ENCODE measurements around the gene CYTH1. TPM values are rescaled to one million over a fixed set of nuclear protein-coding genes. Genes with fewer than 3 reads are reported as not detected.

Gene CYTH1
- total RNA-seq, 2 experiments from 2014 or later: 73.0 to 148 TPM

- H4K20me1 ChIP-seq (ENCODE audit: insufficient read depth, low read length): 0 out of 2 replicates have a peak, but pooled peaks cover 3% of the 10 kb centered on the region
- peaks cover 82% of the 10 kb centered on the region for H3K36me3 ChIP-seq (ENCODE audit: insufficient read depth, low read length)
- no peak for DNase-seq (ENCODE audit: low spot score)
- POLR2A ChIA-PET: no interaction called here
- no peaks in the 10 kb centered on the region for H3K9me3 ChIP-seq (ENCODE audit: low read length)
- H2AFZ ChIP-seq (ENCODE audit: low read length): no peak overlapping the region
- no peak for TF ChIP-seq EZH2phosphoT487 (IDR thresholded peaks at IDR 0.05; ENCODE audit: borderline replicate concordance, low read depth, low read length)
- TF ChIP-seq CTCF (conservative IDR thresholded peaks at IDR 0.05; ENCODE audit: low read length): no peak
- H3K4me1 ChIP-seq (ENCODE audit: insufficient read depth, low read length, poor library complexity, severe bottlenecking): no peaks in the 10 kb centered on the region
- no peak overlapping the region for H3K4me3 ChIP-seq (ENCODE audit: low read depth, low read length, poor library complexity, severe bottlenecking)
- no peaks in the 10 kb centered on the region for H3K9me2 ChIP-seq (ENCODE audit: insufficient read depth, low read length)
- BruUV-seq (replicated peaks): no TSS peak
- CTCF ChIA-PET (ENCODE audit: unreplicated experiment): no interaction called here
- no peak overlapping the region for H3K27ac ChIP-seq (ENCODE audit: low read depth, low read length, poor library complexity, severe bottlenecking)
- no peaks in the 10 kb centered on the region for H3K79me2 ChIP-seq (ENCODE audit: insufficient read depth, low read depth, low read length)
- no peak overlapping the region for H3K4me2 ChIP-seq (ENCODE audit: low read length)
- intact Hi-C loops (cut with micrococcal nuclease; ENCODE audit: unreplicated experiment): no loop called here
These were observed 13.0 kb upstream of the CYTH1 start for GRCh38 chr17:78794864-78795640.

GRCh38 chr17:78794399-78794798 lies 12.3 kb upstream of the CYTH1 start:
- H3K79me2 ChIP-seq (ENCODE audit: insufficient read depth, low read depth, low read length): no peaks in the 10 kb centered on the region
- no peak for DNase-seq (ENCODE audit: low spot score)
- H3K36me3 ChIP-seq (ENCODE audit: insufficient read depth, low read length): peaks cover 76% of the 10 kb centered on the region
- H2AFZ ChIP-seq (ENCODE audit: low read length): no peak overlapping the region
- no peaks in the 10 kb centered on the region for H3K9me2 ChIP-seq (ENCODE audit: insufficient read depth, low read length)
- H3K9me3 ChIP-seq (ENCODE audit: low read length): no peaks in the 10 kb centered on the region
- POLR2A ChIA-PET: no interaction called here
- no peaks in the 10 kb centered on the region for H3K4me1 ChIP-seq (ENCODE audit: insufficient read depth, low read length, poor library complexity, severe bottlenecking)
- BruUV-seq (replicated peaks): no TSS peak
- CTCF ChIA-PET (ENCODE audit: unreplicated experiment): no interaction called here
- intact Hi-C loops (cut with micrococcal nuclease; ENCODE audit: unreplicated experiment): no loop called here
- no peak overlapping the region for H3K27ac ChIP-seq (ENCODE audit: low read depth, low read length, poor library complexity, severe bottlenecking)
- no peak for TF ChIP-seq CTCF (conservative IDR thresholded peaks at IDR 0.05; ENCODE audit: low read length)
- no peak for TF ChIP-seq EZH2phosphoT487 (IDR thresholded peaks at IDR 0.05; ENCODE audit: borderline replicate concordance, low read depth, low read length)
- no peak overlapping the region for H3K4me3 ChIP-seq (ENCODE audit: low read depth, low read length, poor library complexity, severe bottlenecking)
- 0 out of 2 replicates have a peak, but pooled peaks cover 3% of the 10 kb centered on the region for H4K20me1 ChIP-seq (ENCODE audit: insufficient read depth, low read length)
- no peak overlapping the region for H3K4me2 ChIP-seq (ENCODE audit: low read length)

- Histone ChIP-seq H3K36me3 (ENCODE audit: insufficient read depth, low read length) (peaks cover 72% of the 10 kb centered on the region), H3K9me3 (ENCODE audit: low read length) (no peaks in the 10 kb centered on the region), H4K20me1 (ENCODE audit: insufficient read depth, low read length) (0 out of 2 replicates have a peak, but pooled peaks cover 3% of the 10 kb centered on the region), H3K4me2 (ENCODE audit: low read length) (no peak overlapping the region), H2AFZ (ENCODE audit: low read length) (no peak overlapping the region), H3K9me2 (ENCODE audit: insufficient read depth, low read length) (no peaks in the 10 kb centered on the region), H3K4me1 (ENCODE audit: insufficient read depth, low read length, poor library complexity, severe bottlenecking) (no peaks in the 10 kb centered on the region), H3K4me3 (ENCODE audit: low read depth, low read length, poor library complexity, severe bottlenecking) (no peak overlapping the region), H3K79me2 (ENCODE audit: insufficient read depth, low read depth, low read length) (no peaks in the 10 kb centered on the region), H3K27ac (ENCODE audit: low read depth, low read length, poor library complexity, severe bottlenecking) (no peak overlapping the region)
- CTCF ChIA-PET (ENCODE audit: unreplicated experiment): no interaction called here
- POLR2A ChIA-PET: no interaction called here
- intact Hi-C loops (cut with micrococcal nuclease; ENCODE audit: unreplicated experiment): no loop called here
- no peak for DNase-seq (ENCODE audit: low spot score)
- TF ChIP-seq CTCF (conservative IDR thresholded peaks at IDR 0.05; ENCODE audit: low read length) (no peak), EZH2phosphoT487 (IDR thresholded peaks at IDR 0.05; ENCODE audit: borderline replicate concordance, low read depth, low read length) (no peak)
- no TSS peak for BruUV-seq (replicated peaks)
These were observed 11.9 kb upstream of the CYTH1 start for GRCh38 chr17:78793968-78794367.

All from OCI-LY7 (cell line).